ENCODE results near the gene ITPRIP. TPM values are rescaled to one million over a fixed set of nuclear protein-coding genes. Genes with fewer than 3 reads are reported as not detected.

Gene ITPRIP
- total RNA-seq, 1 donor from 2014 or later = 51.0 TPM

DNA sequence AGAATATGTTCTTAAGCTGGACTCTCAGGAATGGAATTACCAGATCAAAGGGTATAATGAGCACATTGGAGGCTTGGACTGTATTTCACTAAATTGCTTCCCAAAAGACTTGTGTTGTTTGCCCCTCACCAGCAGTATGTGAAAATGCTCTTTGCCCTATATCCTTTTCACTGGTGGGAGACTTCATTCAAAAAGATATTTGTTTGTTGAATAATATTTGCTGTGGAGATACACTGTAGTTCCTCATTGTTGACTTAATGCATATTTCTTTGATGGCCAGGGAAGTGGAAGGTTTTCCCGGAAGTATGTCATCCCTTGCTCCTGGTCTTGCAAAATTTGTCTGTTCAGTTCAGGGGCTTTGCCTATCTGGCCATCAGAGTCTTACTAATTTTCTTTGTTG is 49.9 kb downstream of the ITPRIP start:
- H3K4me3 ChIP-seq = no peak overlapping the region
- no peaks in the 10 kb centered on the region for H3K9me3 ChIP-seq
- intact Hi-C loops (cut with DNase I) = no loop called here
- DNase-seq (ENCODE audit: low spot score in 2 of 2) = no peak
- TF ChIP-seq, protein P1, sequence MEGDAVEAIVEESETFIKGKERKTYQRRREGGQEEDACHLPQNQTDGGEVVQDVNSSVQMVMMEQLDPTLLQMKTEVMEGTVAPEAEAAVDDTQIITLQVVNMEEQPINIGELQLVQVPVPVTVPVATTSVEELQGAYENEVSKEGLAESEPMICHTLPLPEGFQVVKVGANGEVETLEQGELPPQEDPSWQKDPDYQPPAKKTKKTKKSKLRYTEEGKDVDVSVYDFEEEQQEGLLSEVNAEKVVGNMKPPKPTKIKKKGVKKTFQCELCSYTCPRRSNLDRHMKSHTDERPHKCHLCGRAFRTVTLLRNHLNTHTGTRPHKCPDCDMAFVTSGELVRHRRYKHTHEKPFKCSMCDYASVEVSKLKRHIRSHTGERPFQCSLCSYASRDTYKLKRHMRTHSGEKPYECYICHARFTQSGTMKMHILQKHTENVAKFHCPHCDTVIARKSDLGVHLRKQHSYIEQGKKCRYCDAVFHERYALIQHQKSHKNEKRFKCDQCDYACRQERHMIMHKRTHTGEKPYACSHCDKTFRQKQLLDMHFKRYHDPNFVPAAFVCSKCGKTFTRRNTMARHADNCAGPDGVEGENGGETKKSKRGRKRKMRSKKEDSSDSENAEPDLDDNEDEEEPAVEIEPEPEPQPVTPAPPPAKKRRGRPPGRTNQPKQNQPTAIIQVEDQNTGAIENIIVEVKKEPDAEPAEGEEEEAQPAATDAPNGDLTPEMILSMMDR (IDR thresholded peaks at IDR 0.05) = no peak
- no peaks in the 10 kb centered on the region for H3K36me3 ChIP-seq
- H3K4me1 ChIP-seq = peaks cover 0 to 3% of the 10 kb centered on the region in 2 donors
- H3K27me3 ChIP-seq = no peaks in the 10 kb centered on the region
- no peak overlapping the region for H3K27ac ChIP-seq

DNA sequence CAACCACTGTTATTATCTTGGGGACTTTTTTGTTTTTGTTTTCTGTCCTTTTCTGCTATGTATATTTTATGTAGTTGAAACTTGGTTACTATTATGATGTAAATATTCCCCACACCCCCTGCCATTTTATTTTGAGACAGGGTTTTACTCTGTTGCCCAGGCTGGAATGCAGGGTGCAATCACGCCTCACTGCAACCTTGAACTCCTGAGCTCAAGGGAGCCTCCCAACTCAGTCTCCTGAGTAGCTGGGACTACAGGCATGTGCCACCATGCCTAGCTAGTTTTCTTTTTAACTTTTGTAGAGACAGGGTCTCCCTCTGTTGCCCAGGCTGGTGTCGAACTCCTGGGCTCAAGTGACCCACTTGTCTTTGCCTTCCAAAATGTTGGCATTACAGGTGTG is 51.3 kb downstream of the ITPRIP start:
- Histone ChIP-seq H3K4me1 (peaks cover 0 to 3% of the 10 kb centered on the region in 2 donors), H3K36me3 (no peaks in the 10 kb centered on the region), H3K4me3 (no peak overlapping the region), H3K9me3 (no peaks in the 10 kb centered on the region), H3K27me3 (no peaks in the 10 kb centered on the region), H3K27ac (no peak overlapping the region)
- TF ChIP-seq, protein P1 (IDR thresholded peaks at IDR 0.05) = no peak
- DNase-seq (ENCODE audit: low spot score in 2 of 2) = no peak
- intact Hi-C loops (cut with DNase I) = no loop called here

DNA sequence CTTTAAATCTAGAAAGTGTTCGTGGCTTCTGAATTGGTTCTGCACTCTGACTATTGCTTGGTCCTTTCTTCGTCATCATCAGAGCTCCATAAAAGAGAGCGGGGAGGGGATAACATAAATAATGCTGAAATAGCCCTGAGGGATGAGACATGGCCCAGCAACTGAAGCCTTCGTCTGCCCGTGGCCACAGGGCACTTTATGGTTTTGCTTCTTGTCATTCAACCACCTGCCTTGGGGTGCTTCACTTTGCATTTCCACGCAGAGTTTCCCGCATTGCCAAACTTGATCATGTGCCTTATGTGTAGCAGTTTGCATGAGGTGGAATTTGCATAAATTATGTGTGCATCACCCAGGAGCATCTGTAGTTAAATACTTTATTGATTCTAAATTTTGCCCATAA is 53.4 kb downstream of the ITPRIP start:
- DNase-seq (ENCODE audit: low spot score in 2 of 2) = no peak
- Histone ChIP-seq H3K27ac (no peak overlapping the region), H3K4me1 (no peaks in the 10 kb centered on the region), H3K27me3 (no peaks in the 10 kb centered on the region), H3K36me3 (no peaks in the 10 kb centered on the region), H3K9me3 (no peaks in the 10 kb centered on the region), H3K4me3 (no peak overlapping the region)
- intact Hi-C loops (cut with DNase I) = no loop called here
- TF ChIP-seq, protein P1 (IDR thresholded peaks at IDR 0.05) = no peak

DNA sequence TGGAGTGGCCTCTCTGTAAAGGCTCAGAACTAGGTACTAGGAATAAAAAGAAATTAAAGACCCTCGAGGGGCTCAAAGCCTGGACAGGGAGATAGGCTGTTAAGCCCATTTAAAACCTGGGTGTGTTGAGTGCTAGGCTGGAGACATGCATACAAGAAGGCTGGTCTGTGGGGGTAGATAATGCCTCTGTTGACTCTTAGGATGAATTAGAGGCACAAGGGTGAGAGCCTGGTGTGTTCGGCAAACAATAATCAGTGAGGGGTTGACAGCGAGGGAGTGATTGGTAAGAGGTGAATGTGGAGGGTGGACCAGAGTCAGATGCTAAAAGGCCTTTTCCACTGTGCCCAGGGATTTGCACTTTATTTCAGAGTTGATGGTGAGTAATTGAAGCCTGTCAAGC is 56.6 kb downstream of the ITPRIP start:
- Histone ChIP-seq H3K4me3 (no peak overlapping the region), H3K27me3 (no peaks in the 10 kb centered on the region), H3K36me3 (no peaks in the 10 kb centered on the region), H3K9me3 (no peaks in the 10 kb centered on the region), H3K27ac (no peak overlapping the region), H3K4me1 (no peaks in the 10 kb centered on the region)
- intact Hi-C loops (cut with DNase I) = no loop called here
- no peak for DNase-seq (ENCODE audit: low spot score in 2 of 2)
- TF ChIP-seq, protein P1 (IDR thresholded peaks at IDR 0.05) = no peak

DNA sequence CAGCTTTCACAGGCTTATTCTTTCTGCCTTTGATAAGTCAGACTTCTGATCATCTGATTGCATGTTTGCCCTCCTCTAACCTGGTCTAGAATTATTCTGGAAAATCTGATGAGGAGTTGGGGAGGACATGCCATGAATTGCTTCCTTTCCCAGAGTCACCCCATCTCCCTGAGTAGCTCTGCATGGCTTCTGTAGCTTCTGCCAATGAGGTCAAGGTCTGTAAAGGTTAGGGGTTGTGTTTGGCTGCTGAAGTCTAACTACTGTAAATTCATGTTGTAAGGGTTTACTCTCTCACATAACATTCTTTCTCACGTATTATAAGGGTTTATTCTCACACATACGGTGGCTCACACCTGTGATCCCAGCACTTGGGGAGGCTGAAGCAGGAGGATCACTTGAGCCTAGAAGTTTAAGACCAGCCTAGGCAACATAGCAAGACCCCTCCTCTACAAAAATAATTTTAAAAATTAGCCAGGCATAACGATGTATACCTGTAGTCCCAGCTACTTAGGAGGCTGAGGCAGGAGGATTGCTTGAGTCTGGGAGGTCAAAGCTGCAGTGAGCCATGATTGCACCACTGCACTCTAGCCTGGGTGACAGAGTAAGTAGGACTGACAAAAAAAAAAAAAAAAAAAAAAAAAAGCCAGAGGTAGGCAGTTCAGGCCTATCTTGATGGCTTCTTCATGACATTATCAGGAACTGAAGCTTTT is 58.6 kb downstream of the ITPRIP start:
- Histone ChIP-seq H3K9me3 (no peaks in the 10 kb centered on the region), H3K4me3 (no peak overlapping the region), H3K36me3 (no peaks in the 10 kb centered on the region), H3K27ac (no peak overlapping the region), H3K27me3 (no peaks in the 10 kb centered on the region), H3K4me1 (no peaks in the 10 kb centered on the region)
- intact Hi-C loops (cut with DNase I) = no loop called here
- TF ChIP-seq, protein P1 (IDR thresholded peaks at IDR 0.05) = no peak
- no peak for DNase-seq (ENCODE audit: low spot score in 2 of 2)

DNA sequence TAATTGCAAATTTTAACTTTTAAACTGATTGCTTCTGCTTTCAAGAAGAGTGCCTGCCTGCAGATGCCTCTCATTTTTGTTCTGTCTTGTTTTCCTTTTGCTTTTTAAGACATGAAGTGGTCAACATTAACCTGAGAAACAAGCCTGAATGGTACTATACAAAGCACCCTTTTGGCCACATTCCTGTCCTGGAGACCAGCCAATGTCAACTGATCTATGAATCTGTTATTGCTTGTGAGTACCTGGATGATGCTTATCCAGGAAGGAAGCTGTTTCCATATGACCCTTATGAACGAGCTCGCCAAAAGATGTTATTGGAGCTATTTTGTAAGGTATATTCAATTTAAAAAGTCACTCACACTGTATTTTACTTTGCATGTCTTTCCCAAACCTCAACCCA is 60.5 kb downstream of the ITPRIP start:
- Histone ChIP-seq H3K27ac (no peak overlapping the region), H3K4me3 (no peak overlapping the region), H3K27me3 (no peaks in the 10 kb centered on the region), H3K36me3 (no peaks in the 10 kb centered on the region), H3K4me1 (no peaks in the 10 kb centered on the region), H3K9me3 (no peaks in the 10 kb centered on the region)
- DNase-seq (ENCODE audit: low spot score in 2 of 2) = no peak
- TF ChIP-seq, protein P1 (IDR thresholded peaks at IDR 0.05) = no peak
- intact Hi-C loops (cut with DNase I) = no loop called here
